ENCODE data around the gene PRDM1. TPM values are rescaled to one million over a fixed set of nuclear protein-coding genes. Genes with fewer than 3 reads are reported as not detected.

Gene PRDM1
- total RNA-seq, 2 donors from 2014 or later = 1.3 to 2.6 TPM

- Histone ChIP-seq H3K9me3 (no peaks in the 10 kb centered on the region), H3K36me3 (replicated peaks in 1 of 2; ENCODE audit: insufficient read depth in 1 of 2, low read depth in 2 of 2) (no peaks in the 10 kb centered on the region), H3K27me3 (no peaks in the 10 kb centered on the region), H3K4me1 (no peaks in the 10 kb centered on the region), H3K27ac (no peak overlapping the region), H3K4me3 (no peak overlapping the region)
- intact Hi-C loops (cut with DNase I) = no loop called here
- ATAC-seq = no peak
- DNase-seq = no peak
- TF ChIP-seq POLR2A (IDR thresholded peaks at IDR 0.05) = no peak
- TF ChIP-seq CTCF (IDR thresholded peaks at IDR 0.05) = no peak
- WGBS, 2 donors = 76 to 82% methylated on average over 10 of the region's 10 CpGs
These were observed 27.3 kb downstream of the PRDM1 start for GRCh38 chr6:106113256-106113959.

- no peak overlapping the region for H3K27ac ChIP-seq
- TF ChIP-seq POLR2A (IDR thresholded peaks at IDR 0.05) = no peak
- no peak for TF ChIP-seq CTCF (IDR thresholded peaks at IDR 0.05)
- DNase-seq (no peak), ATAC-seq (no peak)
- no peaks in the 10 kb centered on the region for H3K9me3 ChIP-seq
- H3K4me3 ChIP-seq = no peak overlapping the region
- H3K4me1 ChIP-seq = no peaks in the 10 kb centered on the region
- 78 to 82% methylated on average over 7 to 9 of the region's 9 CpGs for WGBS, 2 donors
- no peaks in the 10 kb centered on the region for H3K27me3 ChIP-seq
- H3K36me3 ChIP-seq (replicated peaks in 1 of 2; ENCODE audit: insufficient read depth in 1 of 2, low read depth in 2 of 2) = no peaks in the 10 kb centered on the region
- intact Hi-C loops (cut with DNase I) = no loop called here
These were observed 28.4 kb downstream of the PRDM1 start for GRCh38 chr6:106114492-106114891.

- no peak for TF ChIP-seq POLR2A (IDR thresholded peaks at IDR 0.05)
- no peak for TF ChIP-seq CTCF (IDR thresholded peaks at IDR 0.05)
- DNase-seq (no peak), ATAC-seq (no peak)
- H3K4me1 ChIP-seq = no peaks in the 10 kb centered on the region
- H3K9me3 ChIP-seq = no peaks in the 10 kb centered on the region
- 79 to 80% methylated on average over 5 of the region's 5 CpGs for WGBS, 2 donors
- H3K27ac ChIP-seq = no peak overlapping the region
- H3K36me3 ChIP-seq (replicated peaks in 1 of 2; ENCODE audit: insufficient read depth in 1 of 2, low read depth in 2 of 2) = no peaks in the 10 kb centered on the region
- intact Hi-C loops (cut with DNase I) = no loop called here
- H3K27me3 ChIP-seq = no peaks in the 10 kb centered on the region
- no peak overlapping the region for H3K4me3 ChIP-seq
These were observed 29.1 kb downstream of the PRDM1 start for GRCh38 chr6:106115286-106115685.

- H3K4me3 ChIP-seq = no peak overlapping the region
- DNase-seq (no peak), ATAC-seq (no peak)
- H3K27ac ChIP-seq = no peak overlapping the region
- no peaks in the 10 kb centered on the region for H3K9me3 ChIP-seq
- no peaks in the 10 kb centered on the region for H3K4me1 ChIP-seq
- H3K27me3 ChIP-seq = no peaks in the 10 kb centered on the region
- TF ChIP-seq POLR2A (IDR thresholded peaks at IDR 0.05) (no peak), CTCF (IDR thresholded peaks at IDR 0.05) (no peak)
- 82 to 84% methylated on average over 6 of the region's 6 CpGs for WGBS, 2 donors
- intact Hi-C loops (cut with DNase I) = no loop called here
- H3K36me3 ChIP-seq (replicated peaks in 1 of 2; ENCODE audit: insufficient read depth in 1 of 2, low read depth in 2 of 2) = no peaks in the 10 kb centered on the region
These were observed 30.1 kb downstream of the PRDM1 start for GRCh38 chr6:106116125-106116832.

Data from body of pancreas (tissue), 4 donors.